8988T (cell line): ENCODE data around the gene FBXL17.

ENCODE experiments used
- DNase-seq: peaks from one replicate; pipeline ENCODE4 v3.0.0; 2011

The FBXL17 gene

DNA sequence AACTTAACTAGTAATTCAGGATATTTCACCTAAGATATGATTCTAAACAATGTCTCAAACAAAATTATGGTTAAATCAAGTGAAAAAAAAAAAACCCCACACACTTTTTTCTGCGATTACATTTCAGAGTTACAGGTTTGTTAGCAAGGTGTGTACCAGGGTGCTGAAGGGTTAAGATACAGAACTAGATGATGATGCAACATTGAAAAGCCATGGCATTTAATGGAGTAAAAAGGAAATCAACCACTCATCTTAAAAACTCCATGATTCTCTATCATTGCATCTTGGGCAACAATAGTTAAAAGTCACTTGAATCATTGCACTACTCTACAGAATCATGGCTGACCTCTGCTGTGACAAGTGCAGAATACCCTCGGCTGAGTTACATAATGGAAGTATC is 440.9 kb downstream of the FBXL17 start:
- no peak for DNase-seq

- DNase-seq, result no peak
Measured at GRCh38 chr5:107937651-107938355, 444.1 kb downstream of the FBXL17 start.

- no peak for DNase-seq
Measured at GRCh38 chr5:107937204-107937603, 444.7 kb downstream of the FBXL17 start.

DNA sequence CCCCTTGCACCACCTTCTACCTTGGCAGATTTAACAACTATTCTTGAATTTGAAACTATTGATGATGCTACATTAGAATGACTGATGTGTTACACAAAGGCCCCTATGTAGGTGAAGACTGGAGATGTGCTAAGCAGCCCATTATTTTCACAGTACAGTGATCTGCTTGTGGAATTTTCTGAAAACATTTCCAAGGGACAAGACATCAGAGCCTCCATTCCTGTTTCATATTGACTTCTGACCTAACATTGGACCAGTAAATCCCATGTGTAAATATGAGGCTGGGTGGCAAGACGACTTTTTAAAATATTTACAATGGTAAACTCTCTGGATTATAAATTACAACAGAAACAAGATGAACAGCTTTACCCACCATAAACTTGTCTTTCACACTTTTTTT is 445.4 kb downstream of the FBXL17 start:
- DNase-seq, result no peak

DNA sequence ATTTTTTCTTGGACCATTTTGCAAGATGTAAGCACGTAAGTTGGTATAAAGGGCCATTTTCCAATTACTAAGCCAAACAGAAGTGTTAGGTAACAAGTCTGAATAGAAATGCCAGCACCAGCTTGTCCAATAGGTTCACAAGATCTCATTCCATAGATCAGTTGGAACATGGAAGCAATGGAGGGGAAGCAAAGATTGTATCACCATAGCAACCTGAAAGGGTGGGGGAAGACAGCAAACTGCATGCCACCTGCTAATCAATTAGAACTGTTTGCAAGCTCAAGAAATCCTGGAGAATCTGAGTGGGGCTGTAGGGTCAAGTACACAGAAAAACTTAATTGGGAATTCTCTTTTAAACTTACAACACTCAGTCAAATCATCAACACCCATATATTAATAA is 446.3 kb downstream of the FBXL17 start:
- DNase-seq, result no peak

DNA sequence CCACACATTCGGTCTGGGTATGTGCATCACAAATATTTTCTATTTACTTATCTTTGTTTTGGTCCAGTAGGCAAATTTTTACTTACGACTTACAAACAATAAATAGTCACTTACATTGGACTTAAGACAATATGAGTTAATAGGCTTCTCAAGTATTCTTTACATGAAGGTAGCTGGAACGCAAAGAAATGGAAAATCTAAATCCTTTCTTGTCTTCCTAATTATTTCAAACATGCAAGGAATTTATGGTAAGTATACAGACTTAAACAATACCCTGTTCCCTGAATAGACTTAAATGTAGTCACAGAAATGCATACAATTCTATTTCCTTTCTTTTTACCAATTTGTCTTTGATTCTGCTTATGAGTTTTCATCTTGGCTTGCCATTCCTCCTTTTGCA is 448.6 kb downstream of the FBXL17 start:
- DNase-seq, result no peak

DNA sequence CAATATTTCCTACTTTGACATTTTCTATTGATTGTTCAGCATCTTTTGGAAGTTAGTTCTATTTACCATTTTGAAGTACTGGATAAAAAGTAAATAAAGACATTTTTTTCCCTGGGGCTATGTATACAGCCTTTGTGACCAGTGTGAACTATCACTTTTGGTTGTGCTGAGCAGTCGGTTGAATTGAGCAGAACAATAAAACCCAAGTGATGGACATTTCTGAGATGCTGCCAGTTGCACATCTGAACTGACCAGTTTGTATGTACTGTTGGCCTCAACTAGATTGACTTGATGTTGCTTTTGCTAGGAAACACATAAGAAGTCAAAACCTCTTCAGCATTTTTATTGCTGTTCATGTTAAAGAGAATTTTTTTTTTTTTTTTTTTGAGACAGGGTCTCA is 451.0 kb downstream of the FBXL17 start:
- DNase-seq, result no peak

DNA sequence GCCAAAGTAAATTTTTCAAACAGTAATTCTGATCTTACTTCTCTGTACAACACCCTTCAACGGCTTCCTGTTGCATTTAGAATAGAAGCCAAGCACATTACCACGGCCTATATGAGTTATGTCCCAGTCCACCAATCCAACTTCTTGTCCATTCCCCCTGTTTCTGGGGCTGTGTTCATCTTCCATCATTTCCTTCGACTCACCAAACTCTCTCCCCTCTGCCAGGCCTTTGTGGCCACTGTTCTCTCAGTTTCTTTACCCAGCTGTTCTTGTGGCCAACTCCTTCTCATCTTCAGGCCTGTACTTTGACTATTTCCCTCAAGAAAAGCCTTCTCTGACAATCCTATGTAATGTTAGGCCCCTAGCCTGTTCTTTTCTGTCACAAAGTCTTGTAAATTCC is 451.8 kb downstream of the FBXL17 start:
- no peak for DNase-seq

GRCh38 chr5:107929080-107929479 is 452.8 kb downstream of the FBXL17 start:
- DNase-seq, result no peak

- DNase-seq, result no peak
Measured at GRCh38 chr5:107926121-107926520, 455.8 kb downstream of the FBXL17 start.

- no peak for DNase-seq
Measured at GRCh38 chr5:107925200-107925599, 456.7 kb downstream of the FBXL17 start.

DNA sequence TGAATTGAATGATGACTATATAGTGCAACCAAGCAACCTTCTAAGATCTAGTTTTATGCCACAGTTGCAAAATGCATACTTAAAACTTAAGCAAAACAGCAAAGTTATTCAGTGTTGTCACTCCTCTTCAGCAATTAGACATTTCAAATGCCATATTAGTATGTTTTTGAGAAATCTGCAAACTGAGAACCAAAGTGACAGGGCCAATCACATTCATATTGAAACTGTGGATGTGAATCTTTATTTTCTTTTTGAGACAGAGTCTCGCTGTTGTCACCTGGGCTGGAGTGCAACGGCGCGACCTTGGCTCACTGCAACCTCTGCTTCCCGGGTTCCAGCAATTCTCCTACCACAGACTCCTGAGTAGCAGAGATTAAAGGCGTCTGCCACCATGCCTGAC is 461.9 kb downstream of the FBXL17 start:
- no peak for DNase-seq

DNA sequence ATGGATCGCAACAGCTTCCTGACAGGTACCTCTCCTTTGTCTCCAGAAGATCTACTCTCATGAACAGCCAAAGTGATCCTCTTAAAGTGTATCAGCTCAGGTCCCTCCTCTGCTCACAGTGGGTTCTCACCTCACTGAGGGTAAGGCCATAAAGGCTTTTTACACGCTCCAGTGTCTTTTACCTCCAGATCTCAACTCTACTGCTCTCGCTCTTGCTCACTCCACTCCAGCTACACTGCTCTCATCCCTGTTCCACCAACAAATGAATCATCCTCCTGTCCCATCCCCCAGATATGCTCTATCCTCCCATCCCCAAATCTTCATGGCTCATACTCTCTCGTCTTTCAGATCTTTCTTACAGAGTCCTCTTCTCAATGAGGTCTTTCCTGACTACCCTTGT is 462.5 kb downstream of the FBXL17 start:
- DNase-seq, result no peak

- DNase-seq, result no peak
Measured at GRCh38 chr5:107917983-107918382, 463.9 kb downstream of the FBXL17 start.

GRCh38 chr5:107916731-107917725 is 464.9 kb downstream of the FBXL17 start:
- no peak for DNase-seq

DNA sequence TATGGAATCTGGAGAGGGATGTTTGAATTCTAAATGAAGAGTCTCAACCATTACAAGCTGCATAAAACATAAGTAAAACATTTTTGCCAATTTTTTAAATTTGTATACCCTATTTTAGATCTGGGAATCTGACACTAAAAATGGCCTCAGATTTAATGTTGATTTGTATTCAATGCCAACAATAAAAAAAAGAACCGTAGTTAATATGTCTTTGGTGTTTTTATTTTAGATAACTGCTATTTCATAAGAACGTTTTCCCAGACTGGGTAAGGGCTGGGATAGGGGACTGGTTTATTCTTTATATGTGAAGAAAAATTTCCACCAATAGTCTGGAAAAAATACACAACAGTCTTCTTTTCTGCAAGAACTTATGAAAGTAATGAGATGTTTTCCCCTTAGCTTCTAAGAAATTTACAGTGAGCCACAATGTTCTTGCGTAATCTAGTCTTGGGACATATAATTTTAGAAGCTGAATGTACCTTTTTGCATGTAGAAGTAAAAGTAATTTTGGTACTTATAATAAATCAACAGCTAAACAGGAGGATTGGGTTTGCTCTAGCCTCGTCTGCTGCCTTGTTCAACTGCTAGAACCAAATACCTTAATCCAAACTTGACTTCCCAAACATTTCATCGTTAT is 466.6 kb downstream of the FBXL17 start:
- no peak for DNase-seq

- DNase-seq, result no peak
Measured at GRCh38 chr5:107913494-107913893, 468.4 kb downstream of the FBXL17 start.

DNA sequence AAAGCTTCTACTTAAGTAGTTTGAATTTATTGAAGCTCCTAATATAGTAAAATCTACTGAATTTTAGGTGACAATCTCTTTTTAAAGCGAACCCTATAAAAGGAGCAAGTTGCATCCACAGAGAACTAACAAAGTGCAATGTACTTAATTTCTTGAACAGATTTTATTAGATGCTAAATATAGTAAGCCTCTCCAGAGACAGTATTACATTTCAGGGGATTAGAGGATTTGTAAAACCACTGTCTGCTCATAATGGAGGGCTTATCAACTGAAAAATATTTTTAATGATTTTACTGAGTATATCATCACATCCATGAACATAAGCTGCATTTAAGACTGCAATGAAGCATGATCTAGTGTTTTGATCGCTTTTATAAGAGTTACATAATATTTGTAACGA is 481.2 kb downstream of the FBXL17 start:
- no peak for DNase-seq

GRCh38 chr5:107894361-107894760 is 487.5 kb downstream of the FBXL17 start:
- no peak for DNase-seq

DNA sequence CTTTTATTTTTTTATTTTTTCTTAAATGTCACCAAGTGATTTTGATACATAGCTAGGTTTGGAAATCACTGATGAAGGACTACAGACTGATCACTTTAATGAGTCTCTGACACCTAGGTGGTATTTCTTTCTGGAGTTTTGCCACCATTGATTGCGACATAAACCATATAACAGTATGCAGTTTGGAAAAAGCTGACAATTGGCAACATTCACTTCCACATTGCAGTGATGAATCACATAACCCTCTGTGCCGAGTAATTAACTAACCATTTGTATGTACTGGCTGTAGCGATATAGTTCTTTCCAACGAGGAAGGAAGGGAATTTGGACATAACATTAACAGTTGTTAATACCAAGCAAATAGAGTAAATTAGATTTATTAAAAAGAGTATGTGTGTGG is 488.3 kb downstream of the FBXL17 start:
- no peak for DNase-seq

- no peak for DNase-seq
Measured at GRCh38 chr5:107889387-107889786, 492.5 kb downstream of the FBXL17 start.

- no peak for DNase-seq
Measured at GRCh38 chr5:107888541-107888940, 493.4 kb downstream of the FBXL17 start.

DNA sequence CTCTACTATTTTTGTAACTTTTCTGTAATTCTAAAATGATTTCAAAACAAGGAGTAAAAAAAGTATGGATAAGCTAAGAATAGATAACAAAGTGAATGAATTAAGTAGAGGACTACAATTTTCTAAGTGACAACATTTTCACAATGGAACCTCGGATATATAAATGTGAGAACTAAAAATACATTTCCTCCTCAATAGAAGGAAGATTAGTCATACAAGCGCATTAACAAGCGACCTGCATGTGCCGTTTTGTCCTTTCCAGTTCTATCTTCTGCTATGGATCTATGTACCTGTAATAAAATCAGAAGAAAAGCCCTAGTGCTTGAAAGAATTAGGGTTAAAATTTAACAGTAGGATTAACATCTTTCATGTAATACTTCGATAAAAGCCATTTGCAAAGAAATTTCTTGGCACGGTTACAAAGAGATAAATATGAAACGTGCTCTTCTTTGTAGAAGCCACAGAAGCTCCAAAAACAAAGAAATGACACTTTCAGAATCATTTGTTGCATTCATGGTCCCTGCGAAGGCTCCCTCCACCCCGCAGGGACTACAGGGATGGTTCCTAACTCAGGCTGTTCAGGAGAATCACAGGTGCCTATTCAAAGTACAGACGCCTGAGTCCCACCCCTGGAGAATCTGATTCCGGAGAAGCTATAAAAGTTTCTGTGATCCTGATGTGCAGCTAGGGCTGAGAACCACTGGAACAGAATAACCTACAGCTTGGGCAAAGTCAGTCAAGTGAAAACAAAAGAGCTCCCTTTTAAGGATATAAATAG is 494.5 kb downstream of the FBXL17 start:
- DNase-seq, result no peak
